PC-9 (cell line): ENCODE measurements around the gene UTF1.

Source experiments
- EZH2 ChIP-seq: fragments of 200-600 bp; sonication (generic); IDR thresholded peaks from 2 replicates; pipeline ENCODE4 v1.8.0; 2017; ENCODE audit warnings: antibody characterized with exemption, low read depth
- TF ChIP-seq, protein P1 (sequence below): fragments of 200-600 bp; sonication (generic); conservative IDR thresholded peaks from 2 replicates; pipeline ENCODE4 v1.6.1; 2017; ENCODE audit warnings: mixed run types, antibody characterized with exemption, mild to moderate bottlenecking, moderate library complexity

DNA sequence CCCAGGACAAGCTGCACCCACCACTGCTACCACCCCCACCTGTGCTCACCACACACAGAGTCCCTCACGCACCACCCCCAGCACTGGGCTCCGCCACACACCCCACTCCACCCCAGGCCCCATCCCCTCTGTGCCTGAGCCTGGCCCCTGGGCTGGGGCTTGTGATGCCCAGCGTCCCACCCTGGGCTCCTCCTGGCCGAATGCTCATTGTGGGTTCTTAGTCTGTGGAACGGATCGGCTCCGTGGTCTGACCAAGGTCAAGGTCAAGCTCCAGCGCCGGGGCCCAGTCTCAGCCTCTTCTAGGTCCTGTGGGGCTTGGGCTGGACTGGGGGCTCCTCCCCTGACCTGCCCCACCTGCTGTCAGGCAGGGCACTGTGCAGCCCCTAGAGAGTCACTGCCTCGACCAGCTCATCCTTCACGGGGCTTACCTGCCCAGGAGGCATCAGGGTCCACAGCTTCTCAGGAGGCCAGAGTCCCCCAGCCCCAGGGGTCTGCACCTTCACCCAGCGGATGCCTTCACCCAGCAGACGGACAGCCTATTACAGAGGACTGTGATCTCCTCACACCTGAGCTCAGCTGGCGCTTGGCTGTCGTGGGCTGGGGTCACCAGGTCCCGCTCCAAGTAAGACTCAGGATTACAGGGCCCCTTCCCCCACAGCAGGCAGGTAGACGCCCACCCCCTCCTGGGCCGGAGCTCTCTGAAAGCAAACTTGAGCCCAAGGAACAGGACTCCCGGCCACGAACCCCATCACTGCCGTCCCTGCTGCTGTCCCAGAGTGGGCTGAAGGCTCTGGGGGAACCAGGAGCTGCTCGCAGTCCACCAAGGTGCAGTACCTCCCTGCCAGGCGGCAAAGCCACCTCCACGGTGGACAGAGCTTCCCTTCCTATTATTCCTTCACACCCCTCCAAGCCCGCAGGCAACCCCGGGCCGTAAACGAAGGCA, 15.3 kb upstream of the UTF1 start:
- TF ChIP-seq, protein P1, sequence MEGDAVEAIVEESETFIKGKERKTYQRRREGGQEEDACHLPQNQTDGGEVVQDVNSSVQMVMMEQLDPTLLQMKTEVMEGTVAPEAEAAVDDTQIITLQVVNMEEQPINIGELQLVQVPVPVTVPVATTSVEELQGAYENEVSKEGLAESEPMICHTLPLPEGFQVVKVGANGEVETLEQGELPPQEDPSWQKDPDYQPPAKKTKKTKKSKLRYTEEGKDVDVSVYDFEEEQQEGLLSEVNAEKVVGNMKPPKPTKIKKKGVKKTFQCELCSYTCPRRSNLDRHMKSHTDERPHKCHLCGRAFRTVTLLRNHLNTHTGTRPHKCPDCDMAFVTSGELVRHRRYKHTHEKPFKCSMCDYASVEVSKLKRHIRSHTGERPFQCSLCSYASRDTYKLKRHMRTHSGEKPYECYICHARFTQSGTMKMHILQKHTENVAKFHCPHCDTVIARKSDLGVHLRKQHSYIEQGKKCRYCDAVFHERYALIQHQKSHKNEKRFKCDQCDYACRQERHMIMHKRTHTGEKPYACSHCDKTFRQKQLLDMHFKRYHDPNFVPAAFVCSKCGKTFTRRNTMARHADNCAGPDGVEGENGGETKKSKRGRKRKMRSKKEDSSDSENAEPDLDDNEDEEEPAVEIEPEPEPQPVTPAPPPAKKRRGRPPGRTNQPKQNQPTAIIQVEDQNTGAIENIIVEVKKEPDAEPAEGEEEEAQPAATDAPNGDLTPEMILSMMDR, result no peak
- TF ChIP-seq EZH2, result no peak
